ENCODE measurements around the gene OR10A3.

OR10A3 gene

DNA sequence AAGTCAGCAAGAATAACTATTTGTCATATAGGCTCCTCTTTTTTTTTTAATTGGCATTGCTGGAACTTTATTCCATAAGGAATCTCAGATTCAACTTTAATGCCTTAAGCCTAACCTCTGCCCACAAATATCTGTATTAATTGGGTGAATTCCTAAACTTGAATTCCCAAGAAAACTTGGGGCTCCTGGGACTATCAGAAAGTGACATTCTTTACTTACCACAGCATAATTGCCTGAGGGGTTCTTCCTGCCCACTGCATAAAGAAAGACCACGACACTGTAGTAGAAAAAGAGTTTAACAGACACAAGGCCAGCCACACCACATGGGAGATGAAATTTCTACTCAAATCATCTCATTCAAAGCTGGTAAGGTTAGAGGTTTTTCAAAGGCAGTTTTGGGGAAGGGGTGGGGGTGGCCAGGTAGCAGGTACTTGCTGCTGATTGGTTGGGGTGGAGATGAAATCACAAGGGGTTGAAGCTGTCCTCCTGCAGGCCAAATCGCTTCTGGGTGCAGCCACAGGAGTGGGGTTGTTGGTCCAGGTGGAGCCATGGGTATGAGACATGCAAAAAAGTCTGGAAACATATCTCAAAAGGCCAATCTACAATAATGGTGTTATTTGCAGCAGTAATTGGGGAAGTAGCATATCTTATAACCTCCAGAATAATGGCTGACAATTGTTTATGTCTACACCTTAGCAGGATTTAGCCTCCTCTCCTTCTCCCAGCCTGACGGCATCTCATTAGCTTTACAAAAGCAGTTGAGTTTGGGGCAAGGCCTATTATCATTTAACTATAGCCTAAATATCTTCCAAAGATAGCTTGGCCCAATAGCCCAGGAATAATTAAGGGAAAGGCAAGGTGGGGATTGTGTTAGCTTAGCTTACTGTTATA is 28.5 kb upstream of the OR10A3 start:
- Histone ChIP-seq H3K36me3 (ENCODE audit: control insufficient read depth in 1 of 2, insufficient read depth in 2 of 2, low read length in 2 of 2) (no peaks in the 10 kb centered on the region), H3K27ac (ENCODE audit: low read length) (no peak overlapping the region), H3K27me3 (ENCODE audit: low read depth, low read length) (no peaks in the 10 kb centered on the region), H3K4me1 (ENCODE audit: control insufficient read depth in 1 of 2, insufficient read depth in 2 of 2, low read length in 2 of 2) (no peaks in the 10 kb centered on the region), H3K9me3 (ENCODE audit: control insufficient read depth in 1 of 2, low read length in 2 of 2) (no peaks in the 10 kb centered on the region), H3K4me3 (ENCODE audit: low read depth in 1 of 2, low read length in 2 of 2) (no peak overlapping the region)

DNA sequence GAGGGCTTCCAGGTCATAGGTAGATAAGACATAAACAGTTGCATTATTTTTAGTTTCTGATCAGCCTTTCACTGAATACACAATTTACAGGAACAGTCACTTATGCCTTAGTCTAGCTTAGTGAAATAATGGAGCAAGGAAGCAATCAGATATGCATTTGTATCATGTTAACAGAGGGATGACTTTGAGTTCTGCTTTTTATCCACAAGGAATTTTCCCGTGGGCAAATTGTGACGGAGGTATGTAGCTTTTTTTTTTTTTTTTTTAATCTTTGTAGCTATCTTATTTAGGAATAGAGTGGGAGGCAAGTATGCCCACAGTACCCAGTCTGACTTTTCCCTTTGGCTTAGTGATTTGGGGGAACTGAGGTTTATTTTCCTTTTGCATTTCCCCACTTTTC is 27.2 kb upstream of the OR10A3 start:
- H3K27me3 ChIP-seq (ENCODE audit: low read depth, low read length), result no peaks in the 10 kb centered on the region
- no peak overlapping the region for H3K4me3 ChIP-seq (ENCODE audit: low read depth in 1 of 2, low read length in 2 of 2)
- H3K4me1 ChIP-seq (ENCODE audit: control insufficient read depth in 1 of 2, insufficient read depth in 2 of 2, low read length in 2 of 2), result no peaks in the 10 kb centered on the region
- no peaks in the 10 kb centered on the region for H3K9me3 ChIP-seq (ENCODE audit: control insufficient read depth in 1 of 2, low read length in 2 of 2)
- H3K36me3 ChIP-seq (ENCODE audit: control insufficient read depth in 1 of 2, insufficient read depth in 2 of 2, low read length in 2 of 2), result no peaks in the 10 kb centered on the region
- H3K27ac ChIP-seq (ENCODE audit: low read length), result no peak overlapping the region

DNA sequence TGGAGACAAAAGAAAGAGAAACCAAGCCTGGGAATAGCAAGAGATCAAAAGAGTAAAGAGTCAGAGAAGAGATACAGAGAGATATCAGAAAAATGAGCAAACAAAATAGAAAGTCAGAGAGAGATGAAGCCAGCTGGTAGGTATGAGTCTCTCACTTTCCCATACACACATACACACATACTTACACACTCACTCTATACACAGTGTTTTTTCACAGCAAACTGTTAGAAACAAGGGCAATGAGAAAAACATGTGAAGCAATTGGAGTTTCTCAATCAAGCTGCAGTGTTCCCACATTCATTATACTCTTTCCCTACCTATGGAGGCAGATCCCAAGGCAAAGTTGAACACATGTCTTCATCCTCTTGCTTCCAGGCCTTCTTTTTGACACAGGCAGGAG is 26.3 kb upstream of the OR10A3 start:
- H3K4me3 ChIP-seq (ENCODE audit: low read depth in 1 of 2, low read length in 2 of 2), result no peak overlapping the region
- no peaks in the 10 kb centered on the region for H3K4me1 ChIP-seq (ENCODE audit: control insufficient read depth in 1 of 2, insufficient read depth in 2 of 2, low read length in 2 of 2)
- no peaks in the 10 kb centered on the region for H3K36me3 ChIP-seq (ENCODE audit: control insufficient read depth in 1 of 2, insufficient read depth in 2 of 2, low read length in 2 of 2)
- no peaks in the 10 kb centered on the region for H3K27me3 ChIP-seq (ENCODE audit: low read depth, low read length)
- H3K9me3 ChIP-seq (ENCODE audit: control insufficient read depth in 1 of 2, low read length in 2 of 2), result no peaks in the 10 kb centered on the region
- H3K27ac ChIP-seq (ENCODE audit: low read length), result no peak overlapping the region

DNA sequence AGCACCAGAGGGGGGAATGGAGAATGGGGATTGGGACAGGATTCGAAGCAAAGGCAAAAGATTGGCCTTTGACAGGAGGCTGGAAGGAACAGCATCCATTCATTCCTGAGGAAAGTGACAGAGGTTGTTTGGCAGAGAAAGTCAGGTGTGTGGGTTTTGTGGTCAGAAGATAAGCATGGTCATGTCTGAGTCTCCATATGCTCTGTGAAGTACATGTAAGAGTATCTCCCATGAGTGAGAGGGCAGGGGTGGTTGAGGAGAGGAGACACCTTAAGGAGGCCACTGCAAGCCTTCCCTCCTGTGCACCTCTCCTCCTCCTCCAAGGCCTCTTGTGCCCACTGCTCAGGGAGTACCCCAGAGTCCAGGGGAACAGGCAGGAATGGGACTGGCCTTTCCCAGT is 25.6 kb upstream of the OR10A3 start:
- Histone ChIP-seq H3K4me3 (ENCODE audit: low read depth in 1 of 2, low read length in 2 of 2) (no peak overlapping the region), H3K4me1 (ENCODE audit: control insufficient read depth in 1 of 2, insufficient read depth in 2 of 2, low read length in 2 of 2) (no peaks in the 10 kb centered on the region), H3K27ac (ENCODE audit: low read length) (no peak overlapping the region), H3K9me3 (ENCODE audit: control insufficient read depth in 1 of 2, low read length in 2 of 2) (no peaks in the 10 kb centered on the region), H3K36me3 (ENCODE audit: control insufficient read depth in 1 of 2, insufficient read depth in 2 of 2, low read length in 2 of 2) (no peaks in the 10 kb centered on the region), H3K27me3 (ENCODE audit: low read depth, low read length) (no peaks in the 10 kb centered on the region)

DNA sequence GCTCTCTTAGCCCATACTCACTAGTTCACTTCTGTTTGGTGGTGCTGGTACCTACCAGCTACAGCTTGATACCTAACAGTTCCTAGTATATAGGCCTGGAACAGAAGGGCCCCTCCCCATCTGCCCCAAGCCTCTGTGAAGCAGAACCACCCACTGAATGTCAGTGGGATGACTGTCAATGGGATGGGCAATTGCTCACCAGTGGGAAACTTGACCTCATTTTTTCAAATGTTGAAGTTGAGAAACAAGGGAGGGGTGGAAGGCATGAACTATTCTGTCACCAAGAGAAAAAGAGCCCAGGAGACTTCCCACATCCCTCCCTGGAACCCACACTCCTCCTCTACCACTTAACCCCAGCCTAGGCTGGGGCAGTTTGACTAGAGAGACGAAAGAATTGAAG is 23.9 kb upstream of the OR10A3 start, which contains the start of gene NLRP10:
NLRP10 (minus strand) TSS at position 62 of the 400 bp plus-strand sequence. CDS start 1,952 bp downstream, outside the sequence.
- Histone ChIP-seq H3K27me3 (ENCODE audit: low read depth, low read length) (no peaks in the 10 kb centered on the region), H3K4me3 (ENCODE audit: low read depth in 1 of 2, low read length in 2 of 2) (no peak within 1 kb of the TSS), H3K9me3 (ENCODE audit: control insufficient read depth in 1 of 2, low read length in 2 of 2) (no peaks in the 10 kb centered on the region), H3K27ac (ENCODE audit: low read length) (no peak within 1 kb of the TSS), H3K4me1 (ENCODE audit: control insufficient read depth in 1 of 2, insufficient read depth in 2 of 2, low read length in 2 of 2) (no peaks in the 10 kb centered on the region), H3K36me3 (ENCODE audit: control insufficient read depth in 1 of 2, insufficient read depth in 2 of 2, low read length in 2 of 2) (no peaks in the 10 kb centered on the region)

DNA sequence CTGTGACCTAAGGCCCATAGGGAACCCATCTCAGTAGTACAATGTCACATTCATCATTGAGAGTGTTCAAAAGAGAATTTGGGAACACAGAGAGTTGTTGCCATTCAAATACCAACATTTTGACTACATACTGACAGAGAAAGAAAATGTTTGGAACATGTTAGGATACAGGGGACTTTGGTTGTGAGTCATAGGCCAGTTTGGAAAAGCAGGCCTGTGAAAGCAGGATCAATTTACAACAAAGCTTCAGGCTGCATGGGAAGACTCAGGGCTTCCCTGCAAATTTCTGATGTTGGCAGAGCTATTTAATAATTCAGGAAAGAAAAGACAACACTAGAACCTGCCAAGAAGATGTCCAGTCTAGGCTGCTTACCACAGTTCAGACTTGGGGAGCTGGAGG is 23.4 kb upstream of the OR10A3 start:
- Histone ChIP-seq H3K9me3 (ENCODE audit: control insufficient read depth in 1 of 2, low read length in 2 of 2) (no peaks in the 10 kb centered on the region), H3K4me1 (ENCODE audit: control insufficient read depth in 1 of 2, insufficient read depth in 2 of 2, low read length in 2 of 2) (no peaks in the 10 kb centered on the region), H3K27ac (ENCODE audit: low read length) (no peak overlapping the region)

DNA sequence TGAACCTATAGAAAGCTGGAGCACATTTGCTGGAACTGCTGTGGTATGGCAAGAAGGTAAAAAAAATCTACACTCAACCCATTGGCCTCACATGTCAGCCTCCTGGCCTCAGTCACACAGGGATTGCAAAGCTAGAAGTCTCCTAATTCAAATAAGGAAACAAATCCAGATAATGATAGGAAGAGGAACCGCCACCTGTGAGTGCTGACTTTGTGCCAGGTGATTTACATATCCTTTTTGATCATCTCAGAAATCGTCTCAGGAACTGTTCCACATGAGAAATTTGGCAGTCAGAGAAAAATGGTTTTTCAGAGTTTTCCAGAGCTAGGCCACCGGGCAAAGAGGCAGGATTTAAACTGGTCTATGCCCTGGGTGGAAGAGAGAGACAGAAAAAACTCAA is 22.8 kb upstream of the OR10A3 start:
- Histone ChIP-seq H3K4me1 (ENCODE audit: control insufficient read depth in 1 of 2, insufficient read depth in 2 of 2, low read length in 2 of 2) (no peaks in the 10 kb centered on the region), H3K27ac (ENCODE audit: low read length) (no peak overlapping the region)

More for the DNA sequence above, 23.4 kb upstream of the OR10A3 start:
- H3K36me3 ChIP-seq (ENCODE audit: control insufficient read depth in 1 of 2, insufficient read depth in 2 of 2, low read length in 2 of 2), result no peaks in the 10 kb centered on the region
- H3K27me3 ChIP-seq (ENCODE audit: low read depth, low read length), result no peaks in the 10 kb centered on the region
- no peak overlapping the region for H3K4me3 ChIP-seq (ENCODE audit: low read depth in 1 of 2, low read length in 2 of 2)

DNA sequence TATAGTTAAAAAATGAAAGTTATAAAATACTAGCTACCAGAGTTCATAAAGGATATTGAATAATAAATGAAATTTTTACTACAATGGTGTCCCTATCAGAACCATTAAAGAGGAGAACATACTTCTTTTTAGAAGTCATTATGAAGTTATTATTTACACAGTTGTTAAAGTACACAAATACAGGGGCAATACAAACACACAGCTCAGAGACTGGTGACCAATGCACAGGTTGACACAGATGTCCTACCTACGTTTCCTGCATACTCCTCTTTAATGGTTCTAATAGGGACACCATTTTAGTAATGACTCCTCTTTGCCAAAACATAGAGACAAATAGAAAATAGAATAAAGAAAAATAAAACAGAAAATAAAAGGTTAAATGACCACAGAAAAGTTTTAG is 13.7 kb upstream of the OR10A3 start:
- Histone ChIP-seq H3K27ac (ENCODE audit: low read length) (no peak overlapping the region), H3K4me3 (ENCODE audit: low read depth in 1 of 2, low read length in 2 of 2) (no peak overlapping the region), H3K9me3 (ENCODE audit: control insufficient read depth in 1 of 2, low read length in 2 of 2) (peaks cover 0 to 2% of the 10 kb centered on the region in 2 donors), H3K36me3 (ENCODE audit: control insufficient read depth in 1 of 2, insufficient read depth in 2 of 2, low read length in 2 of 2) (no peaks in the 10 kb centered on the region), H3K4me1 (ENCODE audit: control insufficient read depth in 1 of 2, insufficient read depth in 2 of 2, low read length in 2 of 2) (no peaks in the 10 kb centered on the region), H3K27me3 (ENCODE audit: low read depth, low read length) (no peaks in the 10 kb centered on the region)

More for the DNA sequence above, 22.8 kb upstream of the OR10A3 start:
- Histone ChIP-seq H3K4me3 (ENCODE audit: low read depth in 1 of 2, low read length in 2 of 2) (no peak overlapping the region), H3K9me3 (ENCODE audit: control insufficient read depth in 1 of 2, low read length in 2 of 2) (no peaks in the 10 kb centered on the region), H3K36me3 (ENCODE audit: control insufficient read depth in 1 of 2, insufficient read depth in 2 of 2, low read length in 2 of 2) (no peaks in the 10 kb centered on the region), H3K27me3 (ENCODE audit: low read depth, low read length) (no peaks in the 10 kb centered on the region)

DNA sequence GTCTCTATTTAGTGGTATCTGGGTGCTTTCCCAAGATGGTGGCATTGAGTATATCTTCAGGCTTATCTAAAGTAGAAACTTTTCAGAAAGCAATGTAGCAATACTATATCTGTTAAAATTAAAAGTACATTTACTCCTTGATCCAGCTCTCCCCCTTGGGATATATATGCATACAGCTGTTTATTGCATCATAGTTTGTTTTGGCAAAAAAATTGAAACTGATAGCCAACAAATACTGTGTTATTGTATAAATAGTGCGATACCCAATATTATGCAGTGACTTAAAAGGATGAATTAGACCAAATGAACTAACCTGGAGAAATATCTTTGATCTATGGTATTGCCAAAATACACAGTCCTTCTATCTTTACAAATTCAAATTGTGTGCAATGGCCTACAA is 8.4 kb upstream of the OR10A3 start:
- no peak overlapping the region for H3K27ac ChIP-seq (ENCODE audit: low read length)
- H3K4me3 ChIP-seq (ENCODE audit: low read depth in 1 of 2, low read length in 2 of 2), result no peak overlapping the region
- H3K27me3 ChIP-seq (ENCODE audit: low read depth, low read length), result no peaks in the 10 kb centered on the region
- H3K36me3 ChIP-seq (ENCODE audit: control insufficient read depth in 1 of 2, insufficient read depth in 2 of 2, low read length in 2 of 2), result no peaks in the 10 kb centered on the region
- H3K4me1 ChIP-seq (ENCODE audit: control insufficient read depth in 1 of 2, insufficient read depth in 2 of 2, low read length in 2 of 2), result no peaks in the 10 kb centered on the region
- peaks cover 0 to 7% of the 10 kb centered on the region in 2 donors for H3K9me3 ChIP-seq (ENCODE audit: control insufficient read depth in 1 of 2, low read length in 2 of 2)

DNA sequence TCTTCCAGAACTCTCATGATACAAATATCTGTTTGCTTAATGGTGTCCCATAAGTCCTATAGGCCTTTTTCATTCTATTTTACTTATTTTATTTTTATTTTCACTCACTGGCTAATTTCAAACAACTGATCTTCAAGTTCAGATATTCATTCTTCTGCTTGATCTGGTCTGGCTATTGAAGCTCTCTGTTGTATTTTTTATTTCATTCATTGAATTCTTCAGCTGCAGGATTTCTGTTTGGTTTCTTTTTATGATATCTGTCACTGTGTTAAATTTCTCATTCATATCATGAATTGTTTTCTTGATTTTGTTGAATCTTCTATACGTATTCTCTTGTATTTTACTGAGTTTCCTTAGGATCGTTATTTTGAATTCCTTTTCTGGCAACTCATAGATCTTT is 2.6 kb upstream of the OR10A3 start:
- peaks cover 5 to 32% of the 10 kb centered on the region in 2 donors for H3K9me3 ChIP-seq (ENCODE audit: control insufficient read depth in 1 of 2, low read length in 2 of 2)
- no peak overlapping the region for H3K4me3 ChIP-seq (ENCODE audit: low read depth in 1 of 2, low read length in 2 of 2)
- H3K4me1 ChIP-seq (ENCODE audit: control insufficient read depth in 1 of 2, insufficient read depth in 2 of 2, low read length in 2 of 2), result no peaks in the 10 kb centered on the region
- H3K36me3 ChIP-seq (ENCODE audit: control insufficient read depth in 1 of 2, insufficient read depth in 2 of 2, low read length in 2 of 2), result no peaks in the 10 kb centered on the region
- H3K27ac ChIP-seq (ENCODE audit: low read length), result no peak overlapping the region
- H3K27me3 ChIP-seq (ENCODE audit: low read depth, low read length), result no peaks in the 10 kb centered on the region

DNA sequence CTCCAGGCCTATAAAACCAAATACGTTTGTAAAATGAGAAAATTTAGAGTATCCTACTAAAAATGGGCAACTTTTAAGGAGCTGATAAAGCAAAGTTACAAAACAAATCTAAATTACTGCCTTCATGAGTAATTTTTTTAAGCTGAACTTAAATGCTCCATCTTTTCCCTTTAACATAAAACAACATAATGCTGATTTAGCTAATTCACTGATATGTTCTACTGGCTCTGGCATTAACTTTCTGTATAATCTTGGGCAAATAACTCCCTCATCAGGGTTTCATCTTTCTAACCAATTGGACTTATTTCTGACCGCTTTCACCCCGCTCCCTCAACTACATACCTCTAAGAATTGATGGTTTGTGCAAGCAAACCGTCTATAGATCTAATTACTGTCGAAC is 362 bp downstream of the OR10A3 start:
- H3K4me1 ChIP-seq (ENCODE audit: control insufficient read depth in 1 of 2, insufficient read depth in 2 of 2, low read length in 2 of 2), result no peaks in the 10 kb centered on the region
- no peak overlapping the region for H3K4me3 ChIP-seq (ENCODE audit: low read depth in 1 of 2, low read length in 2 of 2)
- H3K36me3 ChIP-seq (ENCODE audit: control insufficient read depth in 1 of 2, insufficient read depth in 2 of 2, low read length in 2 of 2), result no peaks in the 10 kb centered on the region
- no peak overlapping the region for H3K27ac ChIP-seq (ENCODE audit: low read length)
- peaks cover 5 to 32% of the 10 kb centered on the region in 2 donors for H3K9me3 ChIP-seq (ENCODE audit: control insufficient read depth in 1 of 2, low read length in 2 of 2)
- H3K27me3 ChIP-seq (ENCODE audit: low read depth, low read length), result no peaks in the 10 kb centered on the region

DNA sequence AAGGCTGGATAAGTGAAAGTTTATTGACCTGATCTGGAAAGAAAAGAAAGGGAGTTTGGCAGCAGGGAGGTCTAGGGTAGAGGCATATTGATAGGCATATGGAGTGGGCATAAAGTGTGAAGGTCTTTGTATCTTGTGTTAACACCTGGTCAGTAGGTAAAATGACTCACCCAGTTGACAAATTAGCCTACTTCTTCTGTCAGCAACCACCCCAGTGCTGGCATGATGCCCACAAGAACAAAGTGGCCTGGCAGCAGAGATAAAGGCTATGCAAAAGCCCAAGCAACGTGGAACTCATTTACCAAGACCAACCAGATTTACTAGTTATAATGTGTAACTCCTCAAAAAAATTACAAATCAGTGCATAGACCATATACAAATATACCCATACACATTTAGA is 4.9 kb downstream of the OR10A3 start:
- H3K4me1 ChIP-seq (ENCODE audit: control insufficient read depth in 1 of 2, insufficient read depth in 2 of 2, low read length in 2 of 2), result no peaks in the 10 kb centered on the region
- H3K27ac ChIP-seq (ENCODE audit: low read length), result no peak overlapping the region
- H3K4me3 ChIP-seq (ENCODE audit: low read depth in 1 of 2, low read length in 2 of 2), result no peak overlapping the region
- no peaks in the 10 kb centered on the region for H3K27me3 ChIP-seq (ENCODE audit: low read depth, low read length)
- H3K9me3 ChIP-seq (ENCODE audit: control insufficient read depth in 1 of 2, low read length in 2 of 2), result no peaks in the 10 kb centered on the region
- no peaks in the 10 kb centered on the region for H3K36me3 ChIP-seq (ENCODE audit: control insufficient read depth in 1 of 2, insufficient read depth in 2 of 2, low read length in 2 of 2)

Data from muscle layer of duodenum (tissue), 2 donors.